SK-N-MC (cell line): ENCODE measurements around the gene CCDC127.
"Not testable (repeated sequence)": the region's sequence is repeated elsewhere in the genome, so short reads cannot be mapped to it uniquely, and the experiment has no call there.

Experiments
- EZH2 ChIP-seq: fragments of 200-600 bp; sonication (generic); IDR thresholded peaks from one replicate; pipeline ENCODE4 v1.6.1; 2017; ENCODE audit warnings: antibody characterized with exemption
- FOXP2 ChIP-seq: optimal IDR thresholded peaks from 2 replicates; pipeline ENCODE3; 2011; ENCODE audit warnings: mild to moderate bottlenecking, moderate library complexity; ENCODE audit not compliant: insufficient read depth; ENCODE audit errors: extremely low read length, control extremely low read depth
- POLR2AphosphoS5 ChIP-seq: IDR thresholded peaks from 2 replicates; pipeline ENCODE4 v1.6.1; 2012; ENCODE audit warnings: mild to moderate bottlenecking, low read depth, low read length, borderline replicate concordance

DNA sequence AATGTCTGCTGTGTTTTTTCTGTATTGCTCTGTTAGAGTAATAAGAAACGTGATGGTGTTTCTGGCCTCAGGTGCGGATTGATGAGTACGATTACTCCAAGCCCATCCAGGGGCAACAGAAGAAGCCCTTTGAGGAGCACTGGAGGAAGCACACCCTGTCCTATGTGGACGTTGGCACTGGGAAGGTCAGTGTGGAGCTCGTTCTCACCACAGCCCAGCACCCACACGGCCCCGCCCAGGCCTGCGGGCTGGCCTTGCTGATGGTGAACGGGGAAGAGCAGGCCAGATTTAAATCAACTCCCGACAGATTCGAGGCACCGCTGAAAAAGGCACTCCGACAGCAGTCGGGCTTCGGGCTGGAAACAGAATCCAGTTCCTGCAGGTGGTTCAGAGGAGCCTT, 36.4 kb upstream of the CCDC127 start:
- not testable (repeated sequence) for TF ChIP-seq POLR2AphosphoS5, EZH2, FOXP2
